ENCODE measurements around the gene CFAP97.

- TF ChIP-seq EZH2 (IDR thresholded peaks at IDR 0.05; ENCODE audit: low read length, unreplicated experiment) (no peak), CTCF (conservative IDR thresholded peaks at IDR 0.05; ENCODE audit: low read depth, low read length) (no peak), EZH2phosphoT487 (IDR thresholded peaks at IDR 0.05; ENCODE audit: borderline replicate concordance, low read length) (no peak)
These were observed 7.8 kb upstream of the CFAP97 start for GRCh38 chr4:185211641-185212040.

Measured in PC-3 (cell line).